NCI-H1092 treated with DMSO at 0.1 percent for 48 hours (cell line): ENCODE results near the gene UBE2V1.
A peak's percentile ranks its signal among the peaks of the same experiment; 100 is the strongest.
"Not testable (repeated sequence)": the region's sequence is repeated elsewhere in the genome, so short reads cannot be mapped to it uniquely, and the experiment has no call there.

Source experiments
- DNase-seq: peaks from one replicate; lab custom pipeline; 2025; lab: John Stamatoyannopoulos, UW

Gene UBE2V1

DNA sequence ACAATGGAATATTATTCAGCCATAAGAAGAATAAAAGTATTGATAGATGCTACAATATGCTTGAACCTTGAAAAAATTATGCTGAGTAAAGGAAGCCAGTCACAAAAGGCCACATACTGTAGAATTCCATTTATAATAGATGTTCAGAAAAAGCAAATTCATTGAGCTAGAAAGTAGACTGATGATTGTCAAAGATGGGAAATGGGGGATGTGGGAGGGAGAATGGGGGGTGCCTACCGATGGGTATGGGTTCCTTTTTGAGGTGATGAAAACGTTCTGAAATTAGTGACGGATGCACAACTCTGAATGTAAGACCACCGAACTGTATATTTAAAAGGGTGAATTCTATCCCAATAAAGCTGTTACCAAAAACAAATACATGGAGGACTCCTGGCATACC is 18.4 kb downstream of the UBE2V1 start:
- no peak for DNase-seq

DNA sequence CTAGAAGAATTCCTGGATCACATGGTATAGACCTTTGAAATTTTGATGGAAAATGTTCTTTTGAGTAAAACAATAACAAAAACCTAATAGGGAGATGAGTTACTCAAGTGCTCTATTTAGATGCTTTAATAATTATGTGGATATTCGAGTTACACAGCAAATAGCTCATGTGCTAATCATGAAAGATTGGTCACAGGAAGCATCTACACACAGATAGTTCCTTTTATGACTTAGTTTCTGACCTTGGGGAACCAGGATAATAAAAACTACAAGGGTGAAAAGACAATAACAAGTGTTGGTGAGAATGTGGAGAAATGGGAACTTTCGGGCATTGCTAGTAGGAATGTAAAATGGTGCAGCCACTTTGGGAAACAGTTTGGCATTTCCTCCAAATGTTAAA is 19.7 kb downstream of the UBE2V1 start:
- no peak for DNase-seq

DNA sequence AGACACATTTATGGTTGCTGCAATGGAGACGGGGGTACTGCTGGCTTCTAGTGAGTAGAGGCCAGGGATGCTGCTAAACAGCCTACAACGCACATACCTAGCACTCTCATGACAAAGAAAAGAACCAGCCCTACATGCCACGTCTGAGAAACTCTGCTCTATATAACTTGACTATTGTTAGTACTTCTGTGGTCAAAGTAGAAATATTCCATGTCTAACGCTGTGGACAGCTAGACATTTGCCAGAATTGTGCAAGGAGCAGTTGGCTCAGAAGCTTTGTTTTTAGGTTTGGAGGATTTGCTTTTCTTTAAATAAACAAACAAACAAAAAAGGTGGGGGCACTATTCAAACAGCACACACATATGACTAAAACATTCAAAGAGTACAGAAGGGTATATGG is 20.5 kb downstream of the UBE2V1 start:
- DNase-seq = no peak

DNA sequence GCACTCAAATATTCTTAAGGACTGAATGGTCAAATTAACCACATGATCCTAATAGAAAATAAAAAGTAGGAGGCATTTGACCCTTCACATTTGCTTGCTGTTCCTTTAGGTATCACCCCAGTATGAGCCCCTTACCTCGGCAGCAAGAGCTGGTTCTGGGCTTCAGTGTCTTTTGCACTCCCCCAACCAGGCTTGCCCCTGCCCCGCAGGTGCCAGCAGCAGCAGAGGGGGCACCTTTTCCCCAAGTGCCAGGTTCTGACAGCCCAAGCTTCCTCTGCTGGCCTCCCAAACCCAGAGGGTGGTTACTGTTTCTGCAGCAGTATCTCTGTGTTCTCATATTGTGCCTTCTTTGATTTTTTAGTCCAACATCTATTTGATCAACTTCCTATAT is 23.2 kb downstream of the UBE2V1 start:
- no peak for DNase-seq

DNA sequence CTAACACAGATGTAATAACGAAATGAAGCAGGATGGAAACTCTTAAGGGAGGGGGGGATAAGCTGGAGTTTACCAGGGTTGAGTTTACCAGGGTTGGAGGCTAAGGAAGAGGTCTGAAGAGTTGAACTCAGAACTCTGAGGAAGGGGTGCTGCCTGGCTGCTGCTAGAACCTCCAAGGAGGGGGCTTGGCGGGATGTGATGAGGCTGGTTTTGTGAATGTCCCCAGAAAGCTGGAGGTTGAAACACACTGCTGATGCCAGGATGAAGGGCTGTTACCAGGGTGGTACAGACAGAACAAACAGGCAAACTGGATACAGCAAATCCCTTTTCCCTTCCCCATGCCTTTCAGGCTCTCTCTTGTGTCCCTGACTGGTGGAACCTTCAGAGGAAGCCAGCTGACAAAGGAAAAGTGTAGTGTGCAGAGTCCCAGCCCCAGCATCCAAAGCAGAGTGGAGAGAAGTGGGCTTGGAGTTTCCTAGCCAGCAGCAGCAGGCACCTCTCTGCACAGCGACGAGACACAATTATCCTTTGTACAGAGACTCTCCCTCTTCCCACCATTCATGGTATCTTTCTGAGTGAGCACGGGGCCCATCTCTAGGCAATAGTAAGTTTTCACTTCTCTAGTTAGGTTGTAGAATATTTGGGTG is 23.7 kb downstream of the UBE2V1 start:
- no peak for DNase-seq

DNA sequence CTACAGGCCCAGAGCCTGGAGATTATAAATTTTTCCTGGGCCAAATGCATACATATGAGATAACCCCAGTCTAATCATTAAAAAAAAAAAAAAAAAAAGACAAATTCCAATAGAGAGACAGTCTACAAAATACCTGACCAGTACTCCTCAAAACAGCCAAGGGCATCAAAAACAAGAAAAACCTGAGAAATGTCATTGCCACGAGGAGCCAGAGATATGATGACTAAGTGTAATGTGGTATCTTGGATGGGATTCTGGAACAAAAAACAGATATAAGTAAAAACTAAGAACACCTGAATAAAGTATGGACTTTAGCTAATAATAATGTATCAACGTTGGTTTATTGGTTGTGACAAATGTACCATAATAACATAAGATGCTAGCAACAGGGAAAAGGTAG is 24.9 kb downstream of the UBE2V1 start:
- no peak for DNase-seq

DNA sequence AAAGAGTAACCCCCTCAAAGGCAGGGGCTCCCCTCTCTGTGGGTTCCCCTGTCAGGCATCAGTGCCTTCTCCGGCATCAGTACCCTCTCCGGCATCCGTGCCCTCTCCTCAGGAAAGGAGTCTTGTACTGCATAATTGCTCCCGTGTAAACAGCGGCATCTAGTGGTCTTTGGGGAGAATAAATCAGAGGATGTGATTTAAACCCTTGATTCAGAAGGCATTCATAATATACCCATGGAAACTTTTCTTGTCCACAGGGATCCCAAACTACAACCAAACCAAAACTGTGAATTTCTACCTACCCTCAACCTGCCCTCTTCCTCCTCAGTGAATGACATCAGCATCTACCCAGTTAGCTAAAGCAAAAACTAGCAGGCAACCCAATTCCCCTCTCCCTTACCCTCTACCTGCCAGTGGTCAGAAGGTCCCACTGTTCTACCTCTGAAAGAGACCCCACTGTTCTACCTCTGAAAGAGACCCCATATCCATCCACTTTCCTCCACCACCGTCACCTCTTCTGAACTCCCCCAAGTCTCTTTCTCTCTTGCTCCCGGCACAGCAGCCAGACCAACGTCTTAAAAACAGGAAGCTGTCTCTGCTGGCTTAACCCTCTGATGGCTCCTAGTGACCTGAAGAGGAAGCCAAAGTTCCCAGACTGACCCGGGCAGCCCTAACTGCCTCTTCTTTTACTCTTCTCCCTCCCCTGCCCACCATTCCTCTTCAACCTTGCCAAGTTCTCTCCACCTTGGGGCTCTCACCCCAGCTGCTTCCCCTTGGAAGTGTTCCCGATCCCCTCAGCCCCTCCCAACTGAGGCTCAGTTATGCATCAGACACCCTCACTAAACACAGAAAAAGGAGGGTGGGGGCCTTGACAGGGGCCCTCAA is 27.2 kb downstream of the UBE2V1 start:
- peak; percentile 64 for DNase-seq

DNA sequence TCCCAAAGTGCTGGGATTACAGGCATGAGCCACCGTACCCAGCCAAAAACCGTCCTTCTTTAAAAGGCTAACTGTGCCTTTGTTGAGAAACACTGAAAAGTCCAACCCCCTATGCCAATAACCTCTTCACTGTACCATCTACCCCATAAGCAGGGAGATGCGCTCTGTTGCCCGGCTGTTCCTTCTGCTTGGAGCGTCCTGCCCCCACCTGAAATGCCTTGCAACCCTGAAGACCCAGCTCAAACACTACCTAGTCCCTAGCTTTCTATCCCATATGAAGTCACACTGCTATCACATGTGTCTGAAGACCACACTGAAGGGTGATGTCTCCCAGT is 27.8 kb downstream of the UBE2V1 start:
- DNase-seq = no peak

DNA sequence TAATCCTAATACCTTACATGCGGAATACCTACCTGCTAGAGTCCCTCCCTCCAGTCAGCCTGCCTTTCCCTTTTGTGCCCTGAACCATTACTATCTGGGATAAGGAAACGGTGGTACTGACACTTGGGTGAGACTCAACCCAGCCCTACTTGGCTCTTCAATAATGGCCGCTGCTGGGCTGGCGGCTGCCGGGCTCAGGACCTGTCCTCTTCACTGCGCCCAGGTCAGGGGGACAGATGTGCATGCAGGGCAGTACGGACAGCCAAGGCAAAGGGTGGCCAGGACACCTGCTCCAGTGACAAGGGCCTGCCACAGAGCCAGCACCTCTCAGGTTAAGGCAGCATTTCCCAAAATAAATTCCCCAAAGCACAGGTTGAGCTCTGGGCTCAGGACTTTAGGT is 29.9 kb downstream of the UBE2V1 start:
- DNase-seq = no peak

DNA sequence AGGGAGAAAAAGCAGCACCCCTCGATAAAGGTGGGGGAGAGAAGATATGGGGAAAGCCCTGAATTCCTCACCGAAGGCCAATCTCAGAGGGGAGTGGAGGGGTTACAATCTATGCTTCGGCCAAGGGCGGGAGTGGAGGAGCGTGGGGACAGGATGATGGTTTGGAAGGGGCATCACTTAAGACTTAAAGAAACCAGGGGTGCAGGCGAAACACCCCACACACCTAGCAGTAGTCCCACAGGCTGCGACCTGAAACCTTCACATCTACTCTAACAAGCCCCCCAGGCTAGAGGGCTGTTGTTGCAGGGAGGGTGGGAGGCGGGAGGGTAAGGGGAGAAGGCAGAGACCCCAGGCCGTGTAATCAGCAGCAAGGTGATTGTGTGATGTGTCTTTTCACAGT is 30.9 kb downstream of the UBE2V1 start:
- DNase-seq = not testable (repeated sequence)

DNA sequence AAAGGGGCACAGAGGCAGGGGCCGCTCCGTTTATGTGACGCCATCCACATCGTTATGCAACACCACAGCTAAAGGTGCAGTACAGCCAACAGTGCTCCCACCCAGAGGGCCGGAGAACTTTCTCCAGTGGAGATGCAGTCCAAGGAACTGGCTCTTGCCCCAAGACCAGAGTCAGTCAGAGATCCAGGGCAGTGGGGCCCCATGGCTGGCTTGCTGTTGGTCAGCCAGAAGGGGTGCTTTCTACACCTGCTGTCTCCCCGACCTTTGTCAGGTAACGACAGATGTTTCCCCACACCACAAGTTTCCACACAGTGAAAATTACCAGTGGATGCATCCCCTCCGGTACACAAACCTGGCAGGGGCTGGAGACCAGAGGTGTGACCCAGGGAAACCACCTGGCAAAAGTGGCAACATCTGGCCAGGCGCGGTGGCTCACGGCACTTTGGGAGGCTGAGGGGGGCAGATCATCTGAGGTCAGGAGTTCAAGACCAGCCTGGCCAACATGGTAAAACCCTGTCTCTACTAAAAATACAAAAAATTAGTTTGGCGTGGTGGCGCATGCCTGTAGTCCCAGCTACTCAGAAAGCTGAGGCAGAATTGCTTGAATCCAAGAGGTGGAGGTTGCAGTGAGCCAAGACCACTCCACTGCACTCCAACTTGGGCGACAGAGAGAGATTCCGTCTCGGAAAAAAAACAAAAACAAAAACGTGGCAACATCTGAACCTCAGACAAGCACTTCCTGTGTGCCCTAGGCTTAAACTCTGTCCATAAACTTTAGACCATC is 34.9 kb downstream of the UBE2V1 start:
- no peak for DNase-seq

DNA sequence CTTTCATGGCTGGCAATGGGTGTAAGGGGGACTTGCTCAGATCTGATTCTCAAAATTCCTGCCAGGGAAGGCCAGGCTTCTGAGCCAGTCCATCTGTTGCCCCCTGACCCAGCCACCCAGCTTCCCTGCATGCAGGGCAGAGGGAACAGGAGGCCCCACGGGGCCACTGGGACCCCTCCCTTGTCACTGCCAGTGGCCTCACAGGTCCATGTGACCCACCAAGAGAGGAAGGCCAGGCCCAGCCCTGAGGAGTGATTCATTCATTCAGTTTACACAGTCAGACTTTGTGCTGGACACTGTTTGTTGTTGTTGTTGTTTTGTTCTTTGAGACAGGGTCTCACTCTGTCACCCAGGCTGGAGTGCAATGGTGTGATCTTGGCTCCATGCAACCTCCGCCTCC is 39.5 kb downstream of the UBE2V1 start:
- DNase-seq = no peak

DNA sequence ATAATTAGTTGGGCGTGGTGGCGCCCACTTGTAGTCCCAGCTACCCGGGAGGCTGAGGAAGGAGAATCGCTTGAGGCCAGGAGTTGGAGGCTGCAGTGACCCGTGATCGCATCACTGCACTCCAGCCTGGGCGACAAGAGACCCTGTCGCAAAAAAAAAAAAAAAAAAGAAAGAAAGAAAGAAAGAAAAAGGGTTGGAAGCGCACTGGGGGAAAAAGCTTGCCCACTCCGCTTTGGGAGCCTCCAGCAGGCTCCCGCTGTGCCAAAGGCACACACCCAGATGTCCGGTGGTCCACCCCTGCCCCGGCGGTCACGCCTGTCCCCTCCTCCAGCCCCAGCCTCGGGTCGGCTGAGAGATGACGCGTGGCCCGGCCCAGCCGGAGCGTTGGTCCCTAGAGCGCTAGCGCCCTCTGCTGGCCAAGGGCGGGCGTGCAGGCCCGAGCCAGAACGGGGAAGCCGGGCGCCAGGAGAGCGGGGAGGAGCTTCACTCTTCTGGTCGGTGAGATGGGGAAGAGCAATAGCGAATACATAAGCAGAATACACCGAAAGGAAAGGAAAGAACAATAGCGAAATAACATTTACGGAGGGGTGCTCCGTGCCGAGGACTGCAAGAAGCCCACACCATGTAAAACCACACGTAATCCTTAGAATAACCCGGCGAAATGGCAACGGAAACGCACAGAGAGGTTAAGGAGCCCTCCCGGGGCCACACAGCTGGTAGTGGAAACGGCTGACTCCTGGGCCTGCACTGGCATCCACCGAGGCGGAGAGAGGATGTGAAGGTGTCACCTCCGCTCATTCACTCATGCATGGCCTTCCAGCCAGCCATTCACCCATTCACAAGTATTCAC is 41.7 kb downstream of the UBE2V1 start:
- DNase-seq = peak; percentile 66

DNA sequence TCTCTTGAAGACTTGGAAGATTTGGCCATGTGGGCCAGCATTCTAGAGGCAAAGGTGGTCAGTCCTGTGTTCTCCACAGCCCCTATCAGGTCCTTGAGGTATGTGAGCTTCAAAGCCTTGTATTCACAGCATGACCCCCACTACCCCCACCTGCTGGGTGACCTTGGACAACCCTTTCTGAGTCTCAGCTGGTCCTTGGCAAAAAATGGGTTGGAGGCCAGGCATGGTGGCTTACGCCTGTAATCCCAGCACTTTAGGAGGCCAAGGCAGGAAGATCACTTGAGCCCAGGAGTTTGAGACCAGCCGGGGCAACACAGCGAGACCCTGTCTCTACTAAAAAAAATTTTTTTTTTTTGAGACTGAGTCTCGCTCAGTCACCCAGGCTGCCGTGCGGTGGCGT is 42.6 kb downstream of the UBE2V1 start:
- DNase-seq = no peak

DNA sequence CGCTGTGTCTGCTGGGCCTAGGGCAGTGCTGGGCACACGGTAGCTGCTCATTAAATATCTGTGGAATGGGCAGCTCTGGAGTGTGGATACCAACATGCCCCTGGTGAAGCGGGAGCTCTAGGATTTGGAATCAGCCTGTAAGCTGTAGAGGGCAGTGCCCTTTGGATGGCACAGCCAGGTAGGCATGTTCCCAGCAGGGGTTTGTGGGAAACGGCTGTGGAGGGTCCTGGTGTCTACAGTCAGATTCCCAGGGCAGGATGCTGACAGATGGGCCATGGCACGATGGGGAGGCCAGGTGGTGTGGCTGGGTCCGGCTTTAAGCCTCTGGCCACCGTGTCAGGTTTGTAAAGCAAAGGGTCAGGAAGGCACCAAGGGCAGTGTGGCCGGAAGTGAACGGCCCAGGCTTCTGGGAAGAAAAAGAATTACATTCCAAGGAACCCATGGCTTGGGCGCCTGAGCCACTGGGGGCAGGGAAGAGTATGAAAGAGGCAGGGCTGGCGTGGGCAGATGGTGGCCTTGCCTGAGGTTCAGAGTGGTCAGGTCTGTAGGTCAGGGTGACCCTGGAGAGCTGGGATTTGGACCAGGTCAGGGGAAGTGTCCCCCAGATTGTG is 44.8 kb downstream of the UBE2V1 start:
- no peak for DNase-seq

DNA sequence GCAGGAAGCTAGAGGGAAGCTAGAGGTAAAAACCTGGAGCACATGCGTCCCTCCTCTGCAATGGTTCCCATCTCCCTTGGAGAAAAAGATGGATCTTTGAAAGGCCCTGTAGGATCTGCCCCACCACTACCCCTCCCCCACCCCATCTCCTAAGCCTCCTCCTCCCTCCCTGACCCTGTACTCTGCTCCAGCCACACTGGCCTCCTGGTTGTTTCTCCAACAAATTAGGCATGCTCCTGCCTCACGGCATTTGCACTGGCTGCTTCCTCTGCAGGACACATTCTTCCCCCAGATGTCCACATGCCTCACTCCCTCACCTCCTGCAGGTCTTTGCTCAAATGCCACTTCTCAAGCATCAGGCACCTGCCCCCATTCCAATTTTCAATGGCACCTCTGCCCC is 45.5 kb downstream of the UBE2V1 start:
- no peak for DNase-seq

DNA sequence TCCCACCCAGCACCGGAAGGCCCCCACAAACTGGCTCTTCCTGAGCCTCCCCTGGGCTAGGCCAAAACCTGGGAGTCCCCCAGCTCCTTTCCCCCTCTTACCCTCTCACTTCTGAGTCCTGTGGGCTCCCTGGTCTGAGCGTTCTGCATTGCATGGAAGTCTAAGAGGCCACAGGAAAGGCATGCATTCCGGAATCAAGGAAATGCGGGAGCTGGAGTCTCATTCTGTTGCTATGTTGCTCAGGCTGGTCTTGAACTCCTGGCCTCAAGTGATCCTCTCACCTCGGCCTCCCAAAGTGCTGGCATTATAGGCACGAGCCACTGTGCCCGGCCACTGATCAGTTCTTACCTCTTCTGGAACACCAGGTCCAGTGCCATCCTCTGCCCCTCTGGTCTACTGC is 45.9 kb downstream of the UBE2V1 start:
- DNase-seq = no peak

DNA sequence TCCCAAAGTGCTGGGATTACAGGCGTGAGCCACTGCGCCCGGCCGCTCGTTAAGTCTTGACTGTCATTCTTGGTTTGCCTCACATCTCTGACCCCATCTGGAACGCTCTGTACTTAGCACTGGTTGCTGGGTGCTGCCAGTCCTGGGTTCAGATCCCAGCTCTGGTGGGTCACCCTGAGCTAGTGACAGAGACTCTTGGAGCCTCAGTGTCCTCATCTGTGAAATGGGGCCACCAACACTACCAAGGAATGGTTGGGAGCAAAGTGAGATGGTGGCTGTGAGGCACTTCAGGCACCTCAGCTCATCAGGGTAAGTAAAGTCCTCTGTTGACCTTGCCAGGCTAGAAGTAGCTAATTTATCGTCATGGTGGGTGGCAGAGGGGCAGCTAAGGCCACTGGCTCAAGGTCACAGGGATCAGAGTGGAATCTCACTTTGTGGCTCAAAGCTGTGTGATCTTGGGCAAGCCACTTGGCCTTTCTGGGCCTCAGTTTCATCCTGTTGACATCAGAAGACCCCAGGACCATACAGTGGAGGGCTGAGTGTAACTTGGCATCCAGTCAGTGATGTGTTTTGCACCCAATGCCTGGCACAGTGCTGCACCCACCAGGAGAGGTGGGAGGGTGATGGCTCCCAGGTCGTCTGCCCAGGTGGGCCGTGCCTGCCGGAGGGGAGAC is 46.7 kb downstream of the UBE2V1 start:
- DNase-seq = no peak

DNA sequence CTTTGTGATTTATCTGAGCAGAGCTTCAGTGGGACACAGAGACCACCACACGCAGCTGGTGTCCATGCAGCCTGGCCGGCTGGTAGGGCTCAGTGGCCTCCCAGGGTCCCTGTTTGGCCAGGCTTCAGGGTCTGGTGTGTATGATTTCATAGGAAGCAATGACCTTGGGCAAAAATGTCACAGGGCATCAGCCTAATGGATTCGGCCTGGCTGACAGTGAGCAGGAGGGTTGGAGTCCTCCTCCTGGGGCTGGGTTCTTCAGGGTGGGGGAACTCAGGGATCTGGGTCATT is 47.7 kb downstream of the UBE2V1 start:
- DNase-seq = no peak

DNA sequence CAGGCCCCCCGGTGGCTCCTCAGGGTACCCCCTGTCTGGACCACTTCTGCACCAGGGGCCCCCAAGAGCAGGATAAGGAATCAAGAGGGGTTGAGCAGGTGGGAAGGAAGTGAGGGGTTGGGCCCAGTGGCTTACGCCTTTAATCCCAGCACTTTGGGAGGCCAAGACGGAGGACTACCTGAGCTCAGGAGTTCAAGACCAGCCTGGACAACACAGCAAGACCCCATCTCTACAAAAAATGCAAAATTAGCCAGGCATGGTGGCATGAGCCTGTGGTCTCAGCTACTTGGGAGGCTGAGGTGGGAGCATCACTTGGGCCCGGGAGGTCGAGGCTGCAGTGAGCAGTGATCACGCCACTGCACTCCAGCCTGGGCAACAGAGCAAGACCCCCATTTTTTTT is 49.2 kb downstream of the UBE2V1 start:
- not testable (repeated sequence) for DNase-seq
